GM04504 (cell line): ENCODE data around the gene GPR176.

ENCODE experiments used
- DNase-seq: peaks from one replicate; pipeline ENCODE4 v3.0.0-alpha.2; 2012; ENCODE audit warnings: low read depth

The GPR176 gene

GRCh38 chr15:39889601-39890000 lies 30.5 kb downstream of the GPR176 start:
- DNase-seq: no peak

- no peak for DNase-seq
These were observed 31.3 kb downstream of the GPR176 start for GRCh38 chr15:39888809-39889208.

- DNase-seq: no peak
These were observed 31.8 kb downstream of the GPR176 start for GRCh38 chr15:39888243-39888642.

GRCh38 chr15:39887832-39888231 lies 32.2 kb downstream of the GPR176 start:
- DNase-seq: peak; percentile 28

GRCh38 chr15:39887211-39887610 lies 32.9 kb downstream of the GPR176 start:
- no peak for DNase-seq

GRCh38 chr15:39886418-39886817 lies 33.6 kb downstream of the GPR176 start:
- DNase-seq: no peak

- no peak for DNase-seq
These were observed 34.8 kb downstream of the GPR176 start for GRCh38 chr15:39885099-39885777.

- no peak for DNase-seq
These were observed 35.7 kb downstream of the GPR176 start for GRCh38 chr15:39884351-39884750.

- DNase-seq: no peak
These were observed 37.5 kb downstream of the GPR176 start for GRCh38 chr15:39882602-39883001.

GRCh38 chr15:39881790-39882189 lies 38.3 kb downstream of the GPR176 start:
- DNase-seq: no peak

GRCh38 chr15:39880718-39881387 lies 39.2 kb downstream of the GPR176 start:
- no peak for DNase-seq

GRCh38 chr15:39878406-39878785 lies 41.7 kb downstream of the GPR176 start:
- no peak for DNase-seq

GRCh38 chr15:39874890-39875549 lies 45.0 kb downstream of the GPR176 start:
- no peak for DNase-seq

- no peak for DNase-seq
These were observed 46.1 kb downstream of the GPR176 start for GRCh38 chr15:39873978-39874377.

- DNase-seq: no peak
These were observed 49.5 kb downstream of the GPR176 start for GRCh38 chr15:39870537-39870936.

- no peak for DNase-seq
These were observed 50.1 kb downstream of the GPR176 start for GRCh38 chr15:39869858-39870515.

- no peak for DNase-seq
These were observed 50.8 kb downstream of the GPR176 start for GRCh38 chr15:39869254-39869653.

- DNase-seq: no peak
These were observed 51.7 kb downstream of the GPR176 start for GRCh38 chr15:39868396-39868795.

GRCh38 chr15:39864116-39864515 lies 56.0 kb downstream of the GPR176 start:
- no peak for DNase-seq

- DNase-seq: no peak
These were observed 59.2 kb downstream of the GPR176 start for GRCh38 chr15:39860871-39861270.

GRCh38 chr15:39860200-39860599 lies 59.9 kb downstream of the GPR176 start:
- no peak for DNase-seq

GRCh38 chr15:39859636-39860035 lies 60.4 kb downstream of the GPR176 start:
- DNase-seq: no peak

GRCh38 chr15:39857132-39857531 lies 62.9 kb downstream of the GPR176 start:
- no peak for DNase-seq
